GM19193 (cell line): Measurements from ENCODE around the gene TXNDC16.

Source experiments
- POLR2A ChIP-seq: IDR thresholded peaks from 4 replicates; pipeline ENCODE4 v1.6.1; 2011; ENCODE audit not compliant: insufficient read depth, insufficient read length; ENCODE audit errors: extremely low read depth

The TXNDC16 gene

DNA sequence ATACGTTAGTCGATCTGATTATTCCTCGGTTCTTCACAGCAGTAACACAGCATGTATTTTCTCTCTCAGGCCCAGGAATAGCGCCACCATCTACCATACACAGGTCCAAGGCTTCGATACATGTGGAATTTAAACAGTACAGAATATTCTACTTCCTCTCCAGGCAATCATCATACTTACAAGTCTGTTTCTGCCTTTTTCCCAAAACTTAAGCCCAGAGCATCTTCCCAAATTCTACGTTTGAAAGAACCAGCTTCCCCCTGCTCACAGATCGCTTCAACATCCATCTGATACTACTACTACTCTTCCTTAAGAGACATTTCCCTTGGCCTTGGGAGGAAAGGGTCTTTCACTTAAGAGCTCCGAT lies 626 bp downstream of the TXNDC16 start:
- no peak for TF ChIP-seq POLR2A

DNA sequence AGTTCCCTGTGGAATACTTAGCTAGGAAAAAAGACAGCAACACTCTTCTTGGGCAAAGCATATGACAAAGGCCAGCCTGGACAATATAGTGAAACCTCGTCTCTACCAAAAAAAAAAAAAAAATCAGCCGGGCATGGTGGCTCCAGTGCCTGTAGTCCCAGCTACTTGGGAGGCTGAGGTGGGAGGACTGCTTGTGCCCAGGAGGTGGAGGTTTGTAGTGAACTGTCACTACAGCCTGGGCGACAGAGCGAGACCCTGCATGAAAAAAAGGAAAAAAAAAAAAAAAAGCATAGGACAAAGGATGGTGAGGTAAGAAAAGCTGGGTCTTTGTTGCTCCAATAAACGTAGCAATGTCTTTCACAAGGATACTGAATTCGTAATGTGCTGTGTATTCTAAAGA lies 1.1 kb downstream of the TXNDC16 start:
- no peak for TF ChIP-seq POLR2A

DNA sequence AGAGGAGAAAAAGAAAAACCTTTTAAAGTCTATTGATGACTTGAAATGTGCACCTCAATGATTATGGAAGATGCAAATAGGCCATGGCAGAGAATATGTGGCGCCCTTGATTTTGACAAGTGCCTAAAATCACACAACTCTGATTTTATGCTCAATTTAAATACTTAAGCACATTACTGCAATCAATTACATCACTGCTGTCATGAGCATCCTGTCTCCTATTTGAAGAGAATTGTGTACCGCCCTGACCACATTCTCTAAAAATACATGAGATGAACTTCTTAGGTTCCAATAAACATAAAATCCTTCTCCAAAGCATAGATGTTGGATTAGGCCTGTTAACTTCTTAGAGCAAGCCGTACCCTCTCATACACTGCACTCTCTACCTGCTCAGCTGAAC lies 1.6 kb downstream of the TXNDC16 start:
- TF ChIP-seq POLR2A = no peak

DNA sequence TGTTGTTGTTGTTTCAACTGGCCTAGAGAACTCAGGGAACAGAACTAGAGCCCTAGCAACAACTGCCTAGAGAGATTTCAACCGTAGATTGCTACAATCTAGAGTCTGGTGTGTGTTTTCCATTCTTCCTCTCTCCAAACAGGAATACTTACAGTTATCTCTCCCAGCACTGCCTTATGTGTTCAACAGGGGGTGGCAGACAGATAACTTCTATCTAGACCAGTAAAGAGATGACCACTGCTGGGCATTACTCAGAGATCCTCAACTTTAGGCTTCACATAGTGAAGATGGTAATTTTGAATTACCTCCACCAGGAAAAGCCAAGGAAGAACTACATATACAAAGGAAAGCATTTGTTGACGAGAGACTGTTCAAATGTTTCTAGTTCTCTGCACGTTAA lies 4.8 kb downstream of the TXNDC16 start:
- no peak for TF ChIP-seq POLR2A

DNA sequence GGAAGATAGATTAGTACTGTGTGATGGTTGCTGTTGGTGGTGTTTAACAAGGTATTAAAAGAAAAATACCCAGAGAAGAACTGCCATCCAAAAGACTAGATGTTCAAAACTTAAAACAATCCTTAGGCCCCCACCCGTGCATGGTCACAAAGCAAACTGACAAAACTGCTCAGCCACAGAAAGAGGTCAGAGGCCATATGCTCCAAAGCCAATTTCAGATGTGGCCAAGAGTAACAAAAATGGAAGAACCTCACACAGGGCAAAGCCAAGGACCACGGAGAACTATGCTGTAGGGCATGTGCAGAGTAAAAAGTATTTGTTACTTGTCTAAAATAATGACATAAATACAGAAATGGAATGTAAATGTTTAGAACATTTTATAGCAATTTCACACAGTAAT lies 5.3 kb downstream of the TXNDC16 start:
- TF ChIP-seq POLR2A = no peak

DNA sequence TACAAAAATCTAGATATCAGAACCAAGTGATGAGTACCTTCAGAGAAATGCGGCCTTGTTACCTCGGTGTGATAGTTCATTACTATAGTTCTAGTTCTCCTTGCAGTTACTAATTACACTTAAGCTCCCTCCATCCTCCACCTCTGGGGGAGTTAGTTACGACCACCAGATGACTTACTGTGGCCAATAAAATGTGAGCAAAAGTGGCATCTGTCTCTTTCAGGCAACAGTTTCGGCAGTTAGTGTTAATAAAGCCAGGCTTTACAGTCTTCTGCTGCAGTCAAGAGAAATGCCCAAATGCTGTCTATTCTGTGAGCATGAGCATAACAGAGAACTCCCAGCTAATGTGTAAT lies 6.0 kb downstream of the TXNDC16 start:
- no peak for TF ChIP-seq POLR2A

DNA sequence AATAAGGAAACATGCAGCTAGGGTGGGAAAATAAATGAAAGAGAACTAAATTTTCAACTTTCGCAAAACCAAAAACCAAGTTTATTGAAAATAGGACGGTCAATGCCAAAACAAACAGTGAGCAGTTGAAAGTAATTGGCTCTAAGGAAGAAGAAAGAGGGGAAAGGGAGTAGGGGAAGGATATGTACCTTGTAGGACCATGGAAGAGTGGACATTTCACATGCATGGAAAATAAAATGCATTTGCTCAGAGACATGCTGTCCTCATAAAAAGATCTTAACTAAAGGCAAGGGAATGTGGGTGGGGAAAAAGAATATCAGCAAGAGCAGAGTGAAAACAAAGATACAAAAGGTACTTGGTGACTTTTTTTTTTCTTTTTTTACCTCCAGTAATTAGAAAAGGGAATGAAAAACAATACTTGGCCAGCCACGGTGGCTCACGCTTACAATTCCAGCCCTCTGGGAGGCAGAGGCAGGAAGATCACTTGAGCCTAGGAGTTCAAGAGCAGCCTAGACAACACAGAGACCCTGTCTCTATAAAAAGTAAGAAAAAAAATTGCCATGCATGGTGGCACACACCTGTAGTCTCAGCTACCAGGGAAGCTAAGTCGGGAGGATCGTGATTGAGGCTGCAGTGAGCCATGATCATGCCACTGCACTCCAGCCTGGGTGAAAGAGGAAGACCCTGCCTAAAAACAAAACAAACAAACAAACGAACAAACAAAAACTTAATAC lies 6.6 kb downstream of the TXNDC16 start:
- no peak for TF ChIP-seq POLR2A

DNA sequence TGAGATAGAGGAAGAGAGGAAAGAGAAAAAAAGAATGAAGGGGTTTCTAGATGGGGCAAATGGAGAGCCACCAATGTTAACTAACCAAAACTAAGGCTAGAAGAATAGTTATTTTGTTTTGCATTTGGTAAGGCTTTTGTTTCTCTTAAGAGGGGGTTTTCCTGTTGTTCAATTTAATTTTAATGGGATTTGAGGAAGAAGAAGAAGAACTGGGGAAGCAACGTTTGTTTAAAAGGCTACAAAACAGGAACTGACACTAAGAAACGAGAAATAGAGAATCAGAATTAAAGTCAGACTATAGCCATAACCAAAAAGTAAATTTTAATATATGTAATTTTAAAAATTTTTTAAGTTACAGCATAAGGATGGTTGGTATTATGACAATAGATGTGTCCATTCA lies 13.7 kb downstream of the TXNDC16 start:
- no peak for TF ChIP-seq POLR2A

DNA sequence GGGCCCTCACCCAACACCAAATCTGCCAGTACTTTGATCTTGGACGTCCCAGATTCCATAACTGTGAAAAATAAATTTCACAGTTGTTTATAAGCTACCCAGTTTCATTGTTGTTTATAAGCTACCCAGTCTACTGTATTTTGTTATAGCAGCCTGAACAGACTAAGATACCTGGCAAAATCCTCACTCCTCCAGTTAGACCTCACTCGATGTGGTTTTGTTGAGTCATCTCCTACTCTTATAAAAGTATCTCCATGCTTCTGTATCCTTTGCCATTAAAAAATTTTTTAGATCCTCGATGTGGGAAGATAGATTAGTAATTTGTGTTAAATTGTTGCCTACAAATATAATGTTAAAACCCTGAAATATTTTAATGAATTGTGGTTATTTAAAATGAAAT lies 16.0 kb downstream of the TXNDC16 start:
- no peak for TF ChIP-seq POLR2A

DNA sequence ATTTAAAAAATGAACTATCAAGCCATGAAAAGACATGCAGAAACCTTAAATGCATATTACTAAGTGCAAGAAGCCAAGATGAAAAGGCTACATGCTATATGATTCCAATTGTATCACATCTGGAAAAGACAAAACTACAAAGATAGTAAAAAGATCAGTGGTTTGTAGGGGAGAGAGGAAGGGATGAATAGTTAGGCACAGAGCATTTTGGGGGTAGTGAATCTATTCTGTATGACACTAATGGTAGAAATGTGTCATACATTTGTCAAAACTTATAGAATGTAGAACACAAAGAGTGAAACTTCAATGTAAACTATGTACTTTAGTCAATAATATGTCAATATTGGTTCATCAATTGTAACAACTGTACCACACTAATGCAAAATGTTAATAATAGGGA lies 20.8 kb downstream of the TXNDC16 start:
- TF ChIP-seq POLR2A = no peak

DNA sequence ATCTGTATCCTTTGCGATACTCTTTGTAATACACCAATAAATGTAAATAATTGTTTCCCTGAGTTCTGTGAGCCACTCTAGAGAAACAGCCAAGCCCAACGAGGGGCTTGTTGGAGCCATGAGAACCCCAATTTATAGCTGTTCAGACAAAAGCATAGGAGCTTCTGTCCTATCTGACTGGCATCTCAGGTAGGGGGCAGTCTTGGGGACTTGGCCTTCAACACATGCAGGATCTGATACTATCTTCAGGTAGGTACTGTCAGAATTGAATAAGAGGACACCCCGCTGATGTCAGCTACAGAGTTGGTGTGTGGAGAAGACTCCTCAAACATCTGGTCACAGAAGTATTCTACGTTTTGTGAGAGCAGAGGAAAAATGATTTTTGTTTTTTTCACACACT lies 25.3 kb downstream of the TXNDC16 start:
- TF ChIP-seq POLR2A = no peak

DNA sequence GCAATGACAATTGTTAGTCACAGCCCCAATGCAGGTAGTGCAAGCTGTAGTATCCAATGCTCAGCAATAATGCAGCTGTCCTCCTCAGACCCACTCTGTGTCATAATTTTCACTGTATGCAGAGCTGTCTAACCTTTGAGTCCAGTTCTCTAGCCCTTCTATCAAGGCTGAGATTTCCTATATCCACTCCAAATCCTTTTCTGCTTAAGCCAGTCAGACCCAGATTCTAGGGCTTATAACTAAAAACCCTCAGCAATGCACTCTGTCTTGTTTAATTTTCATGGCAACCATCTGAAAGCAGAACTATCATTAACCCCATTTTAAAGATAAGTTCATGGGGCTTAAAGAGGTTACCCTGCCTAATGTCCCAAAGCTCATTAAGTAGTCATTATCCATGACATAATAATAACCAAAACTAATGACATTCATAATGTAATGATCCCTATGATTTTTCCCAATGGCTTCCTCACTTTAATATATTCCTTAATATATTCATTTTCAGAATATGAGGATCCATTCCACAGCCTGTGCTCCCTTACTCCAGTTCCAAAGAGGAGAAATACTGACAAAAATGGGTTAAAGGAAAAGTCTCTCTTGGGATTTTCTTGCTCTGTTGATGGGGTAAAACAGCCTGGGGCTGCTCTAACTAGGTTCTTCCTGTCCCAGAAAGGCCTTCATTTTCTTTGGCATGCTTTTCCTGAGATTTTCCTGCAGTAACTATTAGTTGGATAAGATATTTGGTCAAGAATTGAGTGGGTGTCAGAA lies 29.5 kb downstream of the TXNDC16 start:
- no peak for TF ChIP-seq POLR2A

DNA sequence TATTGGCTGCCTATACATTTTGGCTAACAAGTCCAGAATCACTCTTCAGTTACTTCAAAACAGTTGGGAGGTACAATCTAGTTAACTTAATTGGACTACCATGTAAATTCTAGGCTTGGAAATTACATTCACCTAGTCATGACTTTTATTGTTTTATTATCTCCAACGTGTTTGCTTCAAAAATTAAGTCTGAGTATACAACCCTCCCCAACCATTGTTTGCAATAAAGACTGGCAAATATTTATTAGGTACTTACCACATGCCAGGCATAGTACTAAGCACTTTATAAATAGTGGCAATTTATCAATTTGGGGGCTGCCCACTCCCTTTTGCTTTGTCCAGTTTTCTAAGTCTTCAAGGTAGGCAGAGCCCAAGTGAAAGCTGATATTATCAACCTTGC lies 30.3 kb downstream of the TXNDC16 start:
- TF ChIP-seq POLR2A = no peak

DNA sequence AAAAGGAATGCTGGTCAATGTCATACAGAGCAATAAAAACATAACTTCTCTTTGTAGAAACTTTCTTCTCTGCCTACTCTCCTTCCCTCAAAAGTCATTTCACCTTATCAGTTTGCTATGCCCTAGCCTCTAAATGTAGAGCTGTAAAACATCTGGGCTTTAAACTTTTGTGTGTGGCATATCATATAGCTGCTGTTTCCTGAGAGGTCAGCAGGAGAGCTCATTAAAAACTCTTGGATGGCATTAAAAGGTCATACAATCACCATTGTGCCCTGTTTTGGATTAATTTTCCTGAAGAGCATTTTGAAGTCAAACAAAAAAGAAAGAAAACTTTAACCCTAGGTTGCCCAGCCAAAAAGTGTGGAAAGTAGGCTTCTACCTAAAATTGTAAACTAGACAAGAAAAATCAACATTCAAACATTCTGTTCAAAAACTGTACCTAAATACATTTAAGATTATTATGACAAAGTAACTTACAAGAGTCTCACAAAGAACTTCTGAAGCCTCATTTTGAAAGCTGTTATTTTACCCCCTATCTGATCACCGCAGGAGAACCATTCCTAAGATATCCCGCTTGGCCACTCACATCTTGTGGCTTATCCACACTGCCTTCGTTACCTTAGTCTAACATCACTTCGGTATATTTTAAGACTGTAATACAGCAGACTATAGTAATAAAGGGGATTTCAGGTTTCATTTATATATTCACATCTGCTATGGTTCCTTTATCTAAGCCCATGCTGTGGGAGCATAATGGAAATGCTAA lies 38.1 kb downstream of the TXNDC16 start:
- no peak for TF ChIP-seq POLR2A

DNA sequence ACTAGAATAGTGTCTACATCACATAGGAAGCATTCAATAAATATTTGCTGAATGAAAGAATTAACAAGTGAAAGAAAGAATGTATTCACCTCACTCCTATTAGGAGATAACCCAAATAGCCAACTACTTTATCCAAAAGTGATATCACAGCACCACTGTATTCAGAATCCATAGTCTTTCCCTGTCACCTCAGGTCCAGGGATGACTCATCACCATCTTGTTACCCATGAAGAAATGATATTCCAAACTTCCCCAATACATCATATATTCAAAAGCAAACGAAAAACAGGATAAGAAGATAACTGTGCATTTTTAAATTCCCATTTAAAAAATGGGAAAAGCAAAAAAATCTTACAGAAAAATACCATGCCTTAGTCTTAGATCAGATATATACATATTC lies 39.1 kb downstream of the TXNDC16 start:
- no peak for TF ChIP-seq POLR2A

DNA sequence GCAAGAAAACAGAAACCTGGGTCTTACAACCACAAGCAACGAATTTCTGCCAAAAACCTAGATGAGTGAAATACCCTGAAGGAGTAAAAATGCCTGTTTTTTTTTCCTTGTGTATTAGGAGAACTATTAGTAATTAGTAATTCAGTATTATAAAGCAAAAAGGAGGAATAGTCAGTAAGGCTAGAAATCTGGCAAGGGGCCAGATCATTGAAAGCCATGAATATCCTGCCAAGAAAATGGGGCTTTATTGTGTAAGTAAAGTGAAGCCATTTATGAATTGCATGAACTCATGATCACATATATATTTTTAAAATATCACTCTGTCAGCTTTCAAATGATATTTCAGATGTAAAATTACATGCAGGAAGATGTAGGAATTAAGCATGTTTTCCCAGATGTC lies 57.9 kb downstream of the TXNDC16 start:
- no peak for TF ChIP-seq POLR2A
